Sigmoid colon (tissue), 7 donors: ENCODE results near the gene ELFN2. TPM values are rescaled to one million over a fixed set of nuclear protein-coding genes. Genes with fewer than 3 reads are reported as not detected.

ENCODE experiments used
- DNase-seq: peaks from one replicate; pipeline ENCODE4 v3.0.0-alpha.2; 2019
- H3K27ac ChIP-seq, 4 donors: fragments of 200-600 bp; sonication (generic); one replicate each; pipeline ENCODE4 v1.5.1; 2016 to 2019; ENCODE audit warnings: mild to moderate bottlenecking in 1 of 4
- H3K27me3 ChIP-seq, 3 donors: fragments of 200-600 bp; sonication (generic); one replicate each; pipeline ENCODE4 v1.5.1; 2019; ENCODE audit warnings: mild to moderate bottlenecking in 1 of 3
- H3K36me3 ChIP-seq, 4 donors: fragments of 200-600 bp; sonication (generic); one replicate each; pipeline ENCODE4 v1.5.1; 2016 to 2019
- H3K4me1 ChIP-seq, 4 donors: fragments of 200-600 bp; sonication (generic); one replicate each; pipeline ENCODE4 v1.5.1; 2017 to 2019
- H3K4me3 ChIP-seq, 4 donors: fragments of 200-600 bp; sonication (generic); one replicate each; pipeline ENCODE4 v1.5.1; 2017 to 2019; ENCODE audit warnings: mild to moderate bottlenecking in 2 of 4, moderate library complexity in 1 of 4
- H3K9me3 ChIP-seq, 4 donors: fragments of 200-600 bp in 3 of 4; sonication (generic) in 3 of 4; one replicate each; pipeline versions ENCODE4 v1.5.1 to v1.6.1; 2013 to 2019
- EP300 ChIP-seq, 4 donors: sonication (generic); formaldehyde crosslinking; IDR thresholded peaks; one replicate each; pipeline ENCODE4 v1.6.1; 2017; ENCODE audit warnings: antibody characterized with exemption in 4 of 4
- POLR2A ChIP-seq, 2 donors: fragments of 450-650 bp; IDR thresholded peaks; one replicate each; pipeline ENCODE4 v1.6.1; 2016; ENCODE audit warnings: antibody characterized with exemption in 2 of 2, mild to moderate bottlenecking in 2 of 2, moderate library complexity in 2 of 2
- POLR2AphosphoS5 ChIP-seq, 4 donors: sonication (generic); formaldehyde crosslinking; IDR thresholded peaks; one replicate each; pipeline ENCODE4 v1.6.1; 2017; ENCODE audit warnings: antibody characterized with exemption in 4 of 4
- WGBS, 2 donors: extraction: QIAGEN DNeasy Blood & Tissue Kit; methylation state at CpG; one replicate each; pipeline ENCODE4 v1.1.7; 2013; 5-methylcytosine and 5-hydroxymethylcytosine counted together
- intact Hi-C: fragments of 100-400 bp; cut with DNase I; formaldehyde crosslinking; loops from one replicate; pipeline ENCODE4 v1.15.1; 2023
- polyA plus RNA-seq, 3 donors: library from polyadenylated mRNA; stranded (reverse); fragments of 200-250 nt; gene quantifications; one replicate each; pipeline ENCODE4 v1.2.3, GENCODE V29; 2013
- total RNA-seq, 4 donors: library from RNA; depleted of rRNA; stranded (reverse); fragments of >200 nt; gene quantifications; one replicate each; pipeline ENCODE4 v1.1.0, GENCODE V29; 2016
- TF ChIP-seq, protein P1 (sequence below), 4 experiments: fragments of 450-650 bp in 3 of 4; fragments of 200-600 bp in 1 of 4; IDR thresholded peaks; one replicate each; pipeline ENCODE4 v1.5.1; 2016 to 2019; ENCODE audit warnings: antibody characterized with exemption in 4 of 4, mild to moderate bottlenecking in 3 of 4, moderate library complexity in 2 of 4
- donor health status: healthy with polysubstance abuse.
- donor health status: Bipolar disorder and iron deficiency.
- donor health status: healthy.

Gene ELFN2
- total and polyA plus RNA-seq, 7 donors: under 0.01 to 0.55 (median 0.15) TPM; not detected in 3

- H3K27me3 ChIP-seq: peaks cover 10 to 84% (median 26%) of the 10 kb centered on the region in 3 donors
- DNase-seq: no peak
- 77% methylated on average over 14 of the region's 14 CpGs for WGBS, 2 donors
Observed at GRCh38 chr22:37455896-37456295, 28.6 kb upstream of the ELFN2 start.

GRCh38 chr22:37454857-37455686 lies 27.8 kb upstream of the ELFN2 start:
- Histone ChIP-seq H3K27ac (no peak overlapping the region), H3K9me3 (peaks cover 0 to 6% (median 0%) of the 10 kb centered on the region in 4 donors), H3K36me3 (no peaks in the 10 kb centered on the region), H3K27me3 (peaks cover 16 to 84% (median 34%) of the 10 kb centered on the region in 3 donors), H3K4me3 (no peak overlapping the region), H3K4me1 (no peaks in the 10 kb centered on the region)
- no peak for TF ChIP-seq POLR2A (IDR thresholded peaks at IDR 0.05)
- TF ChIP-seq EP300 (IDR thresholded peaks at IDR 0.05): no peak
- TF ChIP-seq, protein P1, sequence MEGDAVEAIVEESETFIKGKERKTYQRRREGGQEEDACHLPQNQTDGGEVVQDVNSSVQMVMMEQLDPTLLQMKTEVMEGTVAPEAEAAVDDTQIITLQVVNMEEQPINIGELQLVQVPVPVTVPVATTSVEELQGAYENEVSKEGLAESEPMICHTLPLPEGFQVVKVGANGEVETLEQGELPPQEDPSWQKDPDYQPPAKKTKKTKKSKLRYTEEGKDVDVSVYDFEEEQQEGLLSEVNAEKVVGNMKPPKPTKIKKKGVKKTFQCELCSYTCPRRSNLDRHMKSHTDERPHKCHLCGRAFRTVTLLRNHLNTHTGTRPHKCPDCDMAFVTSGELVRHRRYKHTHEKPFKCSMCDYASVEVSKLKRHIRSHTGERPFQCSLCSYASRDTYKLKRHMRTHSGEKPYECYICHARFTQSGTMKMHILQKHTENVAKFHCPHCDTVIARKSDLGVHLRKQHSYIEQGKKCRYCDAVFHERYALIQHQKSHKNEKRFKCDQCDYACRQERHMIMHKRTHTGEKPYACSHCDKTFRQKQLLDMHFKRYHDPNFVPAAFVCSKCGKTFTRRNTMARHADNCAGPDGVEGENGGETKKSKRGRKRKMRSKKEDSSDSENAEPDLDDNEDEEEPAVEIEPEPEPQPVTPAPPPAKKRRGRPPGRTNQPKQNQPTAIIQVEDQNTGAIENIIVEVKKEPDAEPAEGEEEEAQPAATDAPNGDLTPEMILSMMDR (IDR thresholded peaks at IDR 0.05): no peak
- TF ChIP-seq POLR2AphosphoS5 (IDR thresholded peaks at IDR 0.05): no peak
- DNase-seq: no peak
- WGBS, 2 donors: 13 to 53% methylated on average over 21 of the region's 21 CpGs
- intact Hi-C loops: no loop called here

More at GRCh38 chr22:37455896-37456295, 28.6 kb upstream of the ELFN2 start:
- Histone ChIP-seq H3K4me3 (no peak overlapping the region), H3K4me1 (no peaks in the 10 kb centered on the region), H3K9me3 (peaks cover 0 to 2% (median 0%) of the 10 kb centered on the region in 4 donors), H3K27ac (no peak overlapping the region), H3K36me3 (no peaks in the 10 kb centered on the region)
- TF ChIP-seq POLR2AphosphoS5 (IDR thresholded peaks at IDR 0.05): no peak
- no peak for TF ChIP-seq EP300 (IDR thresholded peaks at IDR 0.05)
- no peak for TF ChIP-seq POLR2A (IDR thresholded peaks at IDR 0.05)
- TF ChIP-seq, protein P1 (IDR thresholded peaks at IDR 0.05): no peak
- intact Hi-C loops: loop anchor here (2.0 kb wide), 1 partner anchor 139 kb away; no protein-coding TSS in a partner anchor

DNA sequence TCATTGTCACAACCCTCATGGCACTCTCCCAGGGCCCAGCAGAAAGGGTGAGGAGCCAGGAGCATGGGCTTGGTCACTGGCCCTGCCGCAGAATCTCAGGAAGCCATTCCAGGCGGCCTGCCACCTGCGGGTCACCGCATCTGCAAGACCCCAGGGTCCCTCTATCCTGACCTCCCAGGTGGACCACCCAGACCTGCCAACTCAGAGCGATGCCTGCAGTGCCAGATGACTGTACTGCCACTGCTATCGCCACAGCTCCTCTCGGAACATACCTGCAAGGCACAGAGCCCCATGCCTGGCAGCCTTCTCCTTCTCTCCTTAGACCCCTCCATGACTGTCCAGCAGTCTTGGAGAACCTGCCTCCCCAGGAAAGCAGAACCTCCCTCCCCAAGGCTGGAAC lies 26.4 kb upstream of the ELFN2 start:
- peaks cover 23 to 84% (median 46%) of the 10 kb centered on the region in 3 donors for H3K27me3 ChIP-seq
- 95 to 96% methylated on average over 7 of the region's 7 CpGs for WGBS, 2 donors
- intact Hi-C loops: no loop called here
- H3K9me3 ChIP-seq: peaks cover 0 to 6% (median 0%) of the 10 kb centered on the region in 4 donors
- no peak overlapping the region for H3K4me3 ChIP-seq
- H3K36me3 ChIP-seq: no peaks in the 10 kb centered on the region
- no peak overlapping the region for H3K27ac ChIP-seq
- no peak for TF ChIP-seq POLR2AphosphoS5 (IDR thresholded peaks at IDR 0.05)
- TF ChIP-seq EP300 (IDR thresholded peaks at IDR 0.05): no peak
- no peak for TF ChIP-seq POLR2A (IDR thresholded peaks at IDR 0.05)
- TF ChIP-seq, protein P1 (IDR thresholded peaks at IDR 0.05): no peak
- no peak for DNase-seq
- no peaks in the 10 kb centered on the region for H3K4me1 ChIP-seq

GRCh38 chr22:37451218-37451617 lies 23.9 kb upstream of the ELFN2 start:
- Histone ChIP-seq H3K27ac (no peak overlapping the region), H3K9me3 (peaks cover 0 to 6% (median 0%) of the 10 kb centered on the region in 4 donors), H3K27me3 (peaks cover 13 to 82% (median 43%) of the 10 kb centered on the region in 3 donors), H3K36me3 (no peaks in the 10 kb centered on the region), H3K4me1 (no peaks in the 10 kb centered on the region), H3K4me3 (no peak overlapping the region)
- WGBS, 2 donors: 46 to 60% methylated on average over 1 of the region's 1 CpG
- intact Hi-C loops: no loop called here
- TF ChIP-seq, protein P1 (IDR thresholded peaks at IDR 0.05): no peak
- TF ChIP-seq POLR2A (IDR thresholded peaks at IDR 0.05) (no peak), POLR2AphosphoS5 (IDR thresholded peaks at IDR 0.05) (no peak), EP300 (IDR thresholded peaks at IDR 0.05) (no peak)
- no peak for DNase-seq
